CD4-positive, alpha-beta T cell (primary cell): Measurements from ENCODE around the gene MACROD2. TPM values are rescaled to one million over a fixed set of nuclear protein-coding genes. Genes with fewer than 3 reads are reported as not detected.

ENCODE experiments used
- ATAC-seq: fragments of 200-7000 bp; cut with Tn5 transposase; one replicate; pipeline ENCODE4 v1.10.0; 2022; ENCODE audit warnings: mild to moderate bottlenecking; ENCODE audit not compliant: poor library complexity
- CTCF ChIA-PET: fragments of 350-600 bp; sonication (Branson Sonifier 250); formaldehyde crosslinking; loops from one replicate; lab custom pipeline; 2021; ENCODE audit warnings: antibody characterized with exemption, inconsistent platforms; lab: Charles Lee
- POLR2A ChIA-PET: fragments of 350-600 bp; sonication (Branson Sonifier 250); formaldehyde crosslinking; loops from one replicate; lab custom pipeline; 2021; ENCODE audit warnings: antibody characterized with exemption, inconsistent platforms; lab: Charles Lee
- DNase-seq, 14 experiments: peaks; one replicate each; pipeline ENCODE4 v3.0.0-alpha.2; 2013 to 2020; ENCODE audit warnings: mixed read lengths in 2 of 14
- H3K27ac ChIP-seq, 2 donors: one replicate each; pipeline versions ENCODE4 v1.5.1 to v1.7.0; 2013; ENCODE audit warnings: low read length in 2 of 2, low read depth in 1 of 2, mild to moderate bottlenecking in 1 of 2
- H3K27me3 ChIP-seq, 2 experiments: 1 replicate in 1 of 2; 2 replicates in 1 of 2; pipeline versions ENCODE4 v1.6.1 to v1.7.0; 2013; ENCODE audit warnings: low read length in 2 of 2, control low read depth in 1 of 2, mild to moderate bottlenecking in 1 of 2, moderate library complexity in 1 of 2; ENCODE audit not compliant: insufficient read depth in 2 of 2, control insufficient read depth in 1 of 2
- H3K36me3 ChIP-seq: one replicate; pipeline ENCODE4 v1.6.1; 2013; ENCODE audit warnings: low read length, control low read depth; ENCODE audit not compliant: insufficient read depth
- H3K4me1 ChIP-seq: one replicate; pipeline ENCODE4 v1.6.1; 2013; ENCODE audit warnings: low read length, control low read depth; ENCODE audit not compliant: insufficient read depth
- H3K4me3 ChIP-seq: one replicate; pipeline ENCODE4 v1.5.1; 2013; ENCODE audit warnings: mild to moderate bottlenecking, low read length, moderate library complexity
- H3K9me3 ChIP-seq, 2 experiments: 1 replicate in 1 of 2; 2 replicates in 1 of 2; pipeline versions ENCODE4 v1.6.1 to v1.7.0; 2013; ENCODE audit warnings: low read length in 2 of 2, mild to moderate bottlenecking in 2 of 2, control low read depth in 1 of 2, moderate library complexity in 1 of 2; ENCODE audit not compliant: control insufficient read depth in 1 of 2, insufficient read depth in 1 of 2
- H3K27ac Mint-ChIP-seq: one replicate; pipeline ENCODE4 v1.8.0; 2020; ENCODE audit warnings: mixed read lengths
- H3K27me3 Mint-ChIP-seq: one replicate; pipeline ENCODE4 v1.8.0; 2021; ENCODE audit warnings: mixed read lengths
- H3K36me3 Mint-ChIP-seq: one replicate; pipeline ENCODE4 v1.8.0; 2021; ENCODE audit warnings: low read depth, mixed read lengths
- H3K4me1 Mint-ChIP-seq: one replicate; pipeline ENCODE4 v1.8.0; 2021; ENCODE audit warnings: low read depth, mixed read lengths
- H3K4me3 Mint-ChIP-seq: one replicate; pipeline ENCODE4 v1.8.0; 2020; ENCODE audit warnings: mild to moderate bottlenecking, mixed read lengths
- H3K9me3 Mint-ChIP-seq: one replicate; pipeline ENCODE4 v1.8.0; 2020; ENCODE audit warnings: mixed read lengths
- intact Hi-C, 2 experiments: fragments of 100-400 bp; cut with DNase I in 1 of 2; cut with micrococcal nuclease in 1 of 2; formaldehyde crosslinking; loops; one replicate each; pipeline versions ENCODE4 v1.15.1 to v1.9.0; 2023 to 2025; cut with DNase I, micrococcal nuclease
- total RNA-seq, 174 experiments: library from RNA in 2 of 174; stranded (reverse) in 2 of 174; gene quantifications; one replicate each; pipeline ENCODE4 v1.2.3 and lab custom pipeline; 2021 to 2026
- TF ChIP-seq, protein P1 (sequence below): fragments of 200-600 bp; IDR thresholded peaks from one replicate; pipeline ENCODE4 v1.8.0; 2022; ENCODE audit warnings: antibody characterized with exemption, mild to moderate bottlenecking

MACROD2 gene
- total RNA-seq, 2 experiments from 2014 or later: not detected

DNA sequence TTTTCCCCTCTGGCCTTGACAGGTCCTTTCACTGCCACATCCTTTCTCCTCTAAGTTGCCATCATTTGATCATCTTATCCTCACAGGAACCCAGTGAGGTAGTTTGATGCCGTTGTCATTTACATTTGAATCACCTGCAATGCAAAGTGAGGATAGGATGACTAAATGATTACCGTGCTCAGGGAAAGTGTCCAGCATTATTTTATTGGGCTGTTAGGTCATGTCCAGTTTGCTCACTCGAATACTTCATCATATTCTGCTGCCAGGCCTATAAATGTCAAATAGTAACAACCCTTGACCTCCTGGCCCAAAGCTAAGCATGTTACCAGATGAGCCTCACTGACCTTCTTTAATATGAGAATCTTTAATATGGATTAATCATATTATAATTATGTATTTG lies 1410.8 kb downstream of the MACROD2 start:
- CTCF ChIA-PET: no interaction called here

DNA sequence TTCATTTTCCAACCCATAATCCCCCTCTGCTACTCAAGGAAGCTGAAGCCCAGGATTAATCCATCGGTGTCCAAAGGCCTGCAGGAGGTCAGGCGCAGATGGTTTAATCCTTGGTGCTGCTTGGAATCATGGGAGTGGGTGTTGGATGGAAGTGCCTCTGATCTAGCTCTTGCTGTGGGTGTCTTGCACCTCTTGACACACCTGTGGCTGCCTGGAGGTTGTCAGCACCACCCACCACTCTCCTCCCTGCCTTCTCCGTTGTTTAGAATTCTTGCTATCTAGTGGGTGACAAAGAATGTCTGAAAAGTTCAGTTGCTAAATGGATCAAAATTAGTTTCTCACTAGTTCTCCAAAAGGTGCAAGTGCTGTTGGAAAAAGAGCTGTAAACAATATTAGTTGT lies 1416.5 kb downstream of the MACROD2 start:
- H3K4me3 ChIP-seq: no peak overlapping the region
- DNase-seq: no peak
- no peaks in the 10 kb centered on the region for H3K27me3 ChIP-seq
- no peaks in the 10 kb centered on the region for H3K27me3 Mint-ChIP-seq
- H3K9me3 ChIP-seq: no peaks in the 10 kb centered on the region
- intact Hi-C loops: no loop called here
- no peaks in the 10 kb centered on the region for H3K36me3 ChIP-seq
- TF ChIP-seq, protein P1, sequence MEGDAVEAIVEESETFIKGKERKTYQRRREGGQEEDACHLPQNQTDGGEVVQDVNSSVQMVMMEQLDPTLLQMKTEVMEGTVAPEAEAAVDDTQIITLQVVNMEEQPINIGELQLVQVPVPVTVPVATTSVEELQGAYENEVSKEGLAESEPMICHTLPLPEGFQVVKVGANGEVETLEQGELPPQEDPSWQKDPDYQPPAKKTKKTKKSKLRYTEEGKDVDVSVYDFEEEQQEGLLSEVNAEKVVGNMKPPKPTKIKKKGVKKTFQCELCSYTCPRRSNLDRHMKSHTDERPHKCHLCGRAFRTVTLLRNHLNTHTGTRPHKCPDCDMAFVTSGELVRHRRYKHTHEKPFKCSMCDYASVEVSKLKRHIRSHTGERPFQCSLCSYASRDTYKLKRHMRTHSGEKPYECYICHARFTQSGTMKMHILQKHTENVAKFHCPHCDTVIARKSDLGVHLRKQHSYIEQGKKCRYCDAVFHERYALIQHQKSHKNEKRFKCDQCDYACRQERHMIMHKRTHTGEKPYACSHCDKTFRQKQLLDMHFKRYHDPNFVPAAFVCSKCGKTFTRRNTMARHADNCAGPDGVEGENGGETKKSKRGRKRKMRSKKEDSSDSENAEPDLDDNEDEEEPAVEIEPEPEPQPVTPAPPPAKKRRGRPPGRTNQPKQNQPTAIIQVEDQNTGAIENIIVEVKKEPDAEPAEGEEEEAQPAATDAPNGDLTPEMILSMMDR: no peak
- no peak overlapping the region for H3K27ac ChIP-seq
- peaks cover 6% of the 10 kb centered on the region for H3K9me3 Mint-ChIP-seq
- CTCF ChIA-PET: no interaction called here
- H3K4me1 Mint-ChIP-seq: no peaks in the 10 kb centered on the region
- POLR2A ChIA-PET: no interaction called here
- H3K27ac Mint-ChIP-seq: no peak overlapping the region
- no peaks in the 10 kb centered on the region for H3K36me3 Mint-ChIP-seq
- ATAC-seq: no peak
- no peaks in the 10 kb centered on the region for H3K4me1 ChIP-seq
- no peak overlapping the region for H3K4me3 Mint-ChIP-seq

More for the DNA sequence above, 1410.8 kb downstream of the MACROD2 start:
- Histone ChIP-seq H3K27ac (no peak overlapping the region), H3K4me1 (no peaks in the 10 kb centered on the region), H3K27me3 (no peaks in the 10 kb centered on the region), H3K4me3 (no peak overlapping the region), H3K9me3 (no peaks in the 10 kb centered on the region), H3K36me3 (no peaks in the 10 kb centered on the region)
- peaks cover 10% of the 10 kb centered on the region for H3K9me3 Mint-ChIP-seq
- ATAC-seq (no peak), DNase-seq (no peak)
- POLR2A ChIA-PET: no interaction called here
- no peaks in the 10 kb centered on the region for H3K4me1 Mint-ChIP-seq
- no peaks in the 10 kb centered on the region for H3K27me3 Mint-ChIP-seq
- TF ChIP-seq, protein P1: no peak
- no peak overlapping the region for H3K4me3 Mint-ChIP-seq
- H3K36me3 Mint-ChIP-seq: no peaks in the 10 kb centered on the region
- intact Hi-C loops: no loop called here
- no peak overlapping the region for H3K27ac Mint-ChIP-seq

DNA sequence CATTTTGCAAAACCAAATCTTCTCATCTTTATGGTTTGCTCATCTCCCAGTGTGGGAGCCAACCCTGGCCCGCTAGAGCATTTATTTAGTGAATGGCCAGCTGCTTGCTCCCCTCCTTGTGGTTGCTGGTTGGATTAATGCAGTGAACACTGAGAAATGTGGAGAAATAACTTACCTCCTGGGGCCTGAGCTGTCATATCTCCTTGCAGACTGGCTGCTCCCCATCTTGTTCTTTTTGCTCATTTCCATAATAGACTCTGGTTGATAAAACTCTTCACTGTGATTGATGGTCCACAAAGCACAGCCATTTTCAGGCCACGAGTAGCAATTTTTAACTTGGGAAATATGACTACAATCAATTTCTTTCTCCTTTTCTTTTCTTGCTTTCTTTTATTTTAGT lies 1420.6 kb downstream of the MACROD2 start:
- CTCF ChIA-PET: no interaction called here

More for the DNA sequence above, 1420.6 kb downstream of the MACROD2 start:
- intact Hi-C loops: no loop called here
- H3K9me3 Mint-ChIP-seq: peaks cover 2% of the 10 kb centered on the region
- H3K27me3 Mint-ChIP-seq: no peaks in the 10 kb centered on the region
- no peak for ATAC-seq
- DNase-seq: no peak
- Histone ChIP-seq H3K36me3 (no peaks in the 10 kb centered on the region), H3K27me3 (no peaks in the 10 kb centered on the region), H3K4me1 (no peaks in the 10 kb centered on the region), H3K4me3 (no peak overlapping the region), H3K27ac (no peak overlapping the region), H3K9me3 (peaks cover 0 to 6% of the 10 kb centered on the region in 2 experiments)
- TF ChIP-seq, protein P1: no peak
- no peaks in the 10 kb centered on the region for H3K4me1 Mint-ChIP-seq
- H3K36me3 Mint-ChIP-seq: no peaks in the 10 kb centered on the region
- no peak overlapping the region for H3K27ac Mint-ChIP-seq
- POLR2A ChIA-PET: no interaction called here
- no peak overlapping the region for H3K4me3 Mint-ChIP-seq
